WTC11 (cell line): Measurements from ENCODE around the gene FCN3.

Experiments used
- CREB1 ChIP-seq: sonication (generic); formaldehyde crosslinking; IDR thresholded peaks from 2 replicates; pipeline ENCODE4 v1.8.0; 2023; ENCODE audit warnings: mild to moderate bottlenecking, missing genetic modification reagents
- CTCF ChIP-seq: fragments of 200-600 bp; IDR thresholded peaks from 2 replicates; pipeline ENCODE4 v1.8.0; 2022; ENCODE audit warnings: antibody characterized with exemption
- NR2C2 ChIP-seq: sonication (generic); formaldehyde crosslinking; IDR thresholded peaks from 2 replicates; pipeline ENCODE4 v1.8.0; 2022; ENCODE audit warnings: mild to moderate bottlenecking, missing genetic modification reagents
- SMAD4 ChIP-seq: sonication (generic); formaldehyde crosslinking; IDR thresholded peaks from 2 replicates; pipeline ENCODE4 v1.8.0; 2022; ENCODE audit warnings: mild to moderate bottlenecking, missing genetic modification reagents

GRCh38 chr1:27368869-27369582 is 5.6 kb downstream of the FCN3 start:
- TF ChIP-seq NR2C2 (CRISPR knock-in tag) = no peak
- no peak for TF ChIP-seq CTCF
- TF ChIP-seq SMAD4 (CRISPR knock-in tag) = no peak
- TF ChIP-seq CREB1 (CRISPR knock-in tag) = no peak
